GM12891 (cell line): ENCODE results near the gene AHRR.

Experiments used
- PAX5 ChIP-seq: IDR thresholded peaks from 2 replicates; pipeline ENCODE4 v1.6.1; 2011; ENCODE audit warnings: low read length, moderate library complexity, mild to moderate bottlenecking; ENCODE audit not compliant: insufficient read depth, severe bottlenecking
- POLR2A ChIP-seq: IDR thresholded peaks from 2 replicates; pipeline ENCODE4 v1.6.1; 2011; ENCODE audit warnings: low read depth, low read length, control low read depth
- POLR2AphosphoS5 ChIP-seq: IDR thresholded peaks from 2 replicates; pipeline ENCODE4 v1.6.1; 2011; ENCODE audit warnings: low read depth, low read length, control low read depth
- POU2F2 ChIP-seq: IDR thresholded peaks from 2 replicates; pipeline ENCODE4 v1.6.1; 2011; ENCODE audit warnings: low read depth, mild to moderate bottlenecking, control low read depth, low read length, moderate library complexity
- SPI1 ChIP-seq: IDR thresholded peaks from 2 replicates; pipeline ENCODE4 v1.6.1; 2011; ENCODE audit warnings: low read depth, low read length, control low read depth
- TAF1 ChIP-seq: IDR thresholded peaks from 2 replicates; pipeline ENCODE4 v1.6.1; 2011; ENCODE audit warnings: low read depth, low read length, control low read depth

- TF ChIP-seq POLR2A (no peak), TAF1 (no peak), POLR2AphosphoS5 (no peak), SPI1 (no peak), POU2F2 (no peak), PAX5 (no peak)
These were observed 141.8 kb downstream of the AHRR start for GRCh38 chr5:463301-463700.
